OCI-LY1 (cell line): ENCODE results near the gene LRRC45.

ENCODE experiments used
- EZH2 ChIP-seq: fragments of 200-600 bp; sonication (generic), shearing (Covaris generic); IDR thresholded peaks from 2 replicates; pipeline ENCODE4 v1.8.0; 2017; ENCODE audit warnings: borderline replicate concordance, mixed run types, mild to moderate bottlenecking, antibody characterized with exemption, low read length, moderate library complexity, mixed read lengths
- TF ChIP-seq, protein P1 (sequence below): fragments of 200-600 bp; sonication (generic), shearing (Covaris generic); IDR thresholded peaks from 2 replicates; pipeline ENCODE4 v1.5.1; 2017; ENCODE audit warnings: mild to moderate bottlenecking, antibody characterized with exemption, low read length, moderate library complexity, mixed read lengths

- TF ChIP-seq, protein P1, sequence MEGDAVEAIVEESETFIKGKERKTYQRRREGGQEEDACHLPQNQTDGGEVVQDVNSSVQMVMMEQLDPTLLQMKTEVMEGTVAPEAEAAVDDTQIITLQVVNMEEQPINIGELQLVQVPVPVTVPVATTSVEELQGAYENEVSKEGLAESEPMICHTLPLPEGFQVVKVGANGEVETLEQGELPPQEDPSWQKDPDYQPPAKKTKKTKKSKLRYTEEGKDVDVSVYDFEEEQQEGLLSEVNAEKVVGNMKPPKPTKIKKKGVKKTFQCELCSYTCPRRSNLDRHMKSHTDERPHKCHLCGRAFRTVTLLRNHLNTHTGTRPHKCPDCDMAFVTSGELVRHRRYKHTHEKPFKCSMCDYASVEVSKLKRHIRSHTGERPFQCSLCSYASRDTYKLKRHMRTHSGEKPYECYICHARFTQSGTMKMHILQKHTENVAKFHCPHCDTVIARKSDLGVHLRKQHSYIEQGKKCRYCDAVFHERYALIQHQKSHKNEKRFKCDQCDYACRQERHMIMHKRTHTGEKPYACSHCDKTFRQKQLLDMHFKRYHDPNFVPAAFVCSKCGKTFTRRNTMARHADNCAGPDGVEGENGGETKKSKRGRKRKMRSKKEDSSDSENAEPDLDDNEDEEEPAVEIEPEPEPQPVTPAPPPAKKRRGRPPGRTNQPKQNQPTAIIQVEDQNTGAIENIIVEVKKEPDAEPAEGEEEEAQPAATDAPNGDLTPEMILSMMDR, result no peak
- no peak for TF ChIP-seq EZH2
These were observed 26.8 kb upstream of the LRRC45 start for GRCh38 chr17:81996232-81996756.
